Measurements from ENCODE around the gene GLUD2.
"Not testable (repeated sequence)": the region's sequence is repeated elsewhere in the genome, so short reads cannot be mapped to it uniquely, and the experiment has no call there.

Gene GLUD2

DNA sequence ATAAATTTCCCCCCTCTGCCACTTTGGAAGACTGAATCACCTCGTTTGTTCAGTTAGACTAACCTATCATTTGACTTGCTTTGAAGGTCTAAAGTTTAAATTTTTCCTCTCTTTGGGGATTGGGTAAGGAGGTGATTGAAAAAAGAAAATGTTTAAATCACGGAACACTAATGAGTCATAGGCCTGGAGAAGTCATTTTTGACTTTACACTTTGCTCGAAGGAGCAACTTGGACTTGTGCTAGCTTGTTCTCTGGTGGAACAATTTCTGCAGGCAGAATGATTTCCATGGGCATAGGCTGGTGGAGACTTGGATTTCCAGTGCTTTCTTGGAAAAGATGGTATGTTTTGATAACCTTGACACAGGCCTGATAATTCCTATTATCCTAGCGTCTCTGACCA lies 10.5 kb upstream of the GLUD2 start:
- no peak overlapping the region for H3K4me3 ChIP-seq (ENCODE audit: control insufficient read depth, low read depth, low read length)
- TF ChIP-seq, protein P1, sequence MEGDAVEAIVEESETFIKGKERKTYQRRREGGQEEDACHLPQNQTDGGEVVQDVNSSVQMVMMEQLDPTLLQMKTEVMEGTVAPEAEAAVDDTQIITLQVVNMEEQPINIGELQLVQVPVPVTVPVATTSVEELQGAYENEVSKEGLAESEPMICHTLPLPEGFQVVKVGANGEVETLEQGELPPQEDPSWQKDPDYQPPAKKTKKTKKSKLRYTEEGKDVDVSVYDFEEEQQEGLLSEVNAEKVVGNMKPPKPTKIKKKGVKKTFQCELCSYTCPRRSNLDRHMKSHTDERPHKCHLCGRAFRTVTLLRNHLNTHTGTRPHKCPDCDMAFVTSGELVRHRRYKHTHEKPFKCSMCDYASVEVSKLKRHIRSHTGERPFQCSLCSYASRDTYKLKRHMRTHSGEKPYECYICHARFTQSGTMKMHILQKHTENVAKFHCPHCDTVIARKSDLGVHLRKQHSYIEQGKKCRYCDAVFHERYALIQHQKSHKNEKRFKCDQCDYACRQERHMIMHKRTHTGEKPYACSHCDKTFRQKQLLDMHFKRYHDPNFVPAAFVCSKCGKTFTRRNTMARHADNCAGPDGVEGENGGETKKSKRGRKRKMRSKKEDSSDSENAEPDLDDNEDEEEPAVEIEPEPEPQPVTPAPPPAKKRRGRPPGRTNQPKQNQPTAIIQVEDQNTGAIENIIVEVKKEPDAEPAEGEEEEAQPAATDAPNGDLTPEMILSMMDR (conservative IDR thresholded peaks at IDR 0.05; ENCODE audit: control insufficient read depth, insufficient read depth, low read depth, low read length) = no peak
- no peak for DNase-seq (ENCODE audit: low read depth)

DNA sequence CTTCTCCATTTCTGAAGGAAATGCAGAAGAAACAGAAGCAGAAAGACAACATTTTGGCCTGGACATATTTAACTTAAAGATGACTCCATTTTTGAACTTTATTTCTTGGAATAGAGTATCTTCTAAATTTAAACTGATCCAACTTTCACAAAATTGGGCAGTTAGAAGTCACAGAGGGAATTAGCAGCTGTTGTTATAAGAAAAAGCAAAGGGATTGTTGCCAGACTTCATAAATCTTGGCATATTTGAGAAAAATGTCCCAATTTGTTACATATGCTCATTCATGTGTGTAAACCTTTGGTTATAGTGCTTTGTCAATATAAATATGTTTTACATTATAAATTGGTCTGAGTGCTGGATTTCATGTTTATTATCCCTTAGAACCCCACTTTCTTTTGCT lies 3.4 kb downstream of the GLUD2 start:
- DNase-seq (ENCODE audit: low read depth) = no peak
- TF ChIP-seq, protein P1 (conservative IDR thresholded peaks at IDR 0.05; ENCODE audit: control insufficient read depth, insufficient read depth, low read depth, low read length) = no peak
- no peak overlapping the region for H3K4me3 ChIP-seq (ENCODE audit: control insufficient read depth, low read depth, low read length)

DNA sequence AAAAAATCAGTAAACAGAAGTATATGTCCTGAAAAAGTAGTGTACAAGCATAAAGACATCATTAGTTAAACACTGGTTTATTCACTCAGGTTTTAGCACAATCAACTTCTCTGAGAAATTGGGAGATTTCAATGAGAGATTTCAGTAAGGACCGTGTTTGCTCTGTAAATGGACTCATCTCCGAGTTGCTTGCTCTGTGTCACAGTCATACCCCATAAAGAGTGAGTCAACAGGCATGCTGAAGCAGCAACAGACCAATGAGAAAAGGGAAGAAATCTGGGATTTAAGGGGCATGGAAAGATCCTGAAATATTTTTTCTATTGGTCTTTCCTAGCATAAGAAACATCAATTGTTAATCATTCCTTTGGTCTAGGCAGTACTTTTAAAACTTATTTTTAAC lies 4.7 kb downstream of the GLUD2 start:
- H3K4me3 ChIP-seq (ENCODE audit: control insufficient read depth, low read depth, low read length) = no peak overlapping the region
- TF ChIP-seq, protein P1 (conservative IDR thresholded peaks at IDR 0.05; ENCODE audit: control insufficient read depth, insufficient read depth, low read depth, low read length) = no peak
- peak; percentile 33 for DNase-seq (ENCODE audit: low read depth)

DNA sequence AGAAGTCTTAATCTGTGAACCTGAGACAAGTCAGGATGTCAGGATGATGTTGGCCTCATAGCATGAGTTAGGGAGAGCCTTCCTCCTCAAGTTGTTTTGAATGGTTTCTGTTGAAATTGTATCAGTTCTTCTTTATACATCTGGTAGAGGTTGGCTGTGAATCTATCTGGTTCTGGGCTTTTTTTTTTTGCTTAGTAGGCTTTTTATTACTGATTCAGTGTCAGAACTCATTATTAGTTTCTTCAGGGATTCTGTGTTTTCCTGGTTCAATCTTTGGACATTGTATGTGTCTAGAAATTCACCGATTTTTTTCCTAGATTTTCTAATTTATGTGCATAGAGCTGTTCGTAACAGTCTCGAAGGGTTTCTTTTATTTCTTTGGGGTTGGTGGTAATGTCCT lies 14.9 kb downstream of the GLUD2 start:
- TF ChIP-seq, protein P1 (conservative IDR thresholded peaks at IDR 0.05; ENCODE audit: control insufficient read depth, insufficient read depth, low read depth, low read length) = no peak
- no peak overlapping the region for H3K4me3 ChIP-seq (ENCODE audit: control insufficient read depth, low read depth, low read length)
- DNase-seq (ENCODE audit: low read depth) = no peak

DNA sequence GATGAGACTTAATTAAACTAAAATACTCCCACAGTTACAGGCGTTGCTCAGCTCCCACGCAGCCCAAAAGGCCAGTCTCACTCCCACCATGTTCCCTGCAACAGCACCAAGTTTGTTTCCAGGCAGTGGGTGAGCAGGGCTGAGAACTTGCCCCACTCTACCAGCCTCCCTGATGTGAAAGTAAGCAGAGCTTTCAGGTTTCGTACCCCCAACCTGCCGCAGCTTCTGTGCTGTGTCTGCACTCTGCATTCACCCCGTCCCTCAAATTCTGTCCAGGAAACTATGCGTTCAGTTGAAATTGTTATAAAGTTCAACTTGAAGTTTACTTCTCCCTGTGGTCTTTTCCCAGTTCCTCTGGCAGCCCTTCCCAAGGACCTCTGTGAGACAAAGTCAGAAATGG lies 17.2 kb downstream of the GLUD2 start:
- TF ChIP-seq, protein P1 (conservative IDR thresholded peaks at IDR 0.05; ENCODE audit: control insufficient read depth, insufficient read depth, low read depth, low read length) = no peak
- no peak for DNase-seq (ENCODE audit: low read depth)
- H3K4me3 ChIP-seq (ENCODE audit: control insufficient read depth, low read depth, low read length) = no peak overlapping the region

DNA sequence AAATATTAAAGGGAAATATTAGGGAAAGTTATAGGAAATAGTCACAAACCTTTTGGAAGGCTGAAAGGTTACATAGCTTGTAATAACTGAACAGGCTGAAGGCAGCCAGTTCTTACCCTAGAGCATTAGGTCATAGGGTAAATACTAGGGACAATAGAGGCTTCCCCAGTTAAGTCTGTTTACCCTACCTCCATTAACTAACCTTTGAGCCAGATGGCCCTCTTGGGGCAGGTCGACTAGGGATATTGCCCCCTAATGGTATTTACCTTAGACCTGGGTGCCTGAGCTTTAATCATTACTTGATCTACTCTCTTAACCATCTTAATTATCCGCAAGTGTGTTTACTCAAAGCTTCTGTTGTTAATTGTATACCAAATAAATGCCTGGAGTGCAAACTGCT lies 36.8 kb downstream of the GLUD2 start:
- not testable (repeated sequence) for H3K4me3 ChIP-seq (ENCODE audit: control insufficient read depth, low read depth, low read length); DNase-seq (ENCODE audit: low read depth)

DNA sequence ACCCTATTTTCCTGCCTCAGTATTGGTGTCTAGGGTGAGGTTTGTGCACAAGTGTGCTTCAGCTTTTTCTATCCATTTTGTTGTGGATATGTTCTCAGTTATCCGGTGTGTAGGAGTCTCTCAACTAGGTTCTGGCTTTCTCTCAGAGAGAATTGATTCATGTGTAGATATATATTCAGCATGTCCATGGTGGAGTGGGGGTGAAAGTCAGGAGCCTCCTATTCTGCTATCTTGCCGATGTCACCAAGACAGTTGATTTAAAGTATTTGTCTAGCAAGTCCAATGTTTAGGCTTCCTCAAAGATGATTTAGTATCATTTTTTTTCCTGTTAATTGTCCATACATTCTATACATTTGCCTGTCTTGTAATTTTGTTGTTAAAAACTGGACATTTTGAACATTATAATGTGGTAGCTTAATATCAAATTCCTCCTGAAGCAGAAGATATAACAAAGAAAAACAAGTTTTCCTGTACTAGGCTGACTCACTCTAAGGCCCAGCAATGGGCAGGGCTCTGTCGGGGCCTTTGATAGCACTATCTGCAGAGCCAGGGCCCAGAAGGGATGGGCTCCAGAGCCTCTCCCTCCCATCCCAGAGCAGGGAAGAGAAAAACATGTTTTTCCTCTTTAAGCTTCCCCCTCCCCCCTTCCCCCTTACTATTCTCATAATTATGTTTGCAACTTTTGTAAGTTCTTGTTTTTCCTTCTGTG lies 37.6 kb downstream of the GLUD2 start:
- DNase-seq (ENCODE audit: low read depth) = no peak
- TF ChIP-seq, protein P1 (conservative IDR thresholded peaks at IDR 0.05; ENCODE audit: control insufficient read depth, insufficient read depth, low read depth, low read length) = no peak
- H3K4me3 ChIP-seq (ENCODE audit: control insufficient read depth, low read depth, low read length) = no peak overlapping the region

Measured in fibroblast of mammary gland (primary cell).